ENCODE data around the gene HES7. TPM values are rescaled to one million over a fixed set of nuclear protein-coding genes. Genes with fewer than 3 reads are reported as not detected.

HES7 gene
- total and polyA plus RNA-seq, 2 donors from 2014 or later, result 0.25 TPM; not detected in 1

DNA sequence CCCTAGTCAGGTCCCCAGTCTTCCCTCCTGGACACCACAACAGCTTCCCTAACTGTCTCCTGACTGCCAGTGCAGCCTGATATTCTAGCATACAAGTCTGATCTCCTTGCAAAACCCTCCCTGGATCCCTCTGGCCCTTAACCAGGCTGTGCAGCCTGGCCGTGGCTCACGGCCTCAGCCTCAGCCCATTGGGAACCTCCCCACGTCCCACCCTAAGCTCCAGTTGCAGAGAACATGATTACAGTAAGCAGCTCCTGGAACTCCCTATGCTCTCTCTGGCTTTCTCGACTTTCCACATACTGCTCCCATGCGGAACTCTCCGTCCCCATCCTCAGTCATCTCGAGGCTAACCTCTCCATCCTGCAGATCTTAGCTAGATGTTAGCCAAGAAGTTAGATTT, 49.4 kb downstream of the HES7 start:
- no peak for DNase-seq
- no peak overlapping the region for H3K9ac ChIP-seq (ENCODE audit: low read length in 3 of 3)
- H3K9me3 ChIP-seq (ENCODE audit: control insufficient read depth in 2 of 3, insufficient read depth in 1 of 3, low read length in 3 of 3), result no peaks in the 10 kb centered on the region
- H3K4me3 ChIP-seq (ENCODE audit: low read length in 3 of 3), result no peak overlapping the region
- no peak overlapping the region for H3K27ac ChIP-seq (ENCODE audit: low read depth in 2 of 2, low read length in 2 of 2)
- peaks cover 0 to 17% (median 0%) of the 10 kb centered on the region in 3 donors for H3K4me1 ChIP-seq (ENCODE audit: control insufficient read depth in 2 of 3, insufficient read depth in 2 of 3, low read depth in 1 of 3, low read length in 3 of 3)
- peaks cover 34% of the 10 kb centered on the region for H3K27me3 ChIP-seq (ENCODE audit: control insufficient read depth, insufficient read depth, low read length)
- no peak for FAIRE-seq
- TF ChIP-seq, protein P1, sequence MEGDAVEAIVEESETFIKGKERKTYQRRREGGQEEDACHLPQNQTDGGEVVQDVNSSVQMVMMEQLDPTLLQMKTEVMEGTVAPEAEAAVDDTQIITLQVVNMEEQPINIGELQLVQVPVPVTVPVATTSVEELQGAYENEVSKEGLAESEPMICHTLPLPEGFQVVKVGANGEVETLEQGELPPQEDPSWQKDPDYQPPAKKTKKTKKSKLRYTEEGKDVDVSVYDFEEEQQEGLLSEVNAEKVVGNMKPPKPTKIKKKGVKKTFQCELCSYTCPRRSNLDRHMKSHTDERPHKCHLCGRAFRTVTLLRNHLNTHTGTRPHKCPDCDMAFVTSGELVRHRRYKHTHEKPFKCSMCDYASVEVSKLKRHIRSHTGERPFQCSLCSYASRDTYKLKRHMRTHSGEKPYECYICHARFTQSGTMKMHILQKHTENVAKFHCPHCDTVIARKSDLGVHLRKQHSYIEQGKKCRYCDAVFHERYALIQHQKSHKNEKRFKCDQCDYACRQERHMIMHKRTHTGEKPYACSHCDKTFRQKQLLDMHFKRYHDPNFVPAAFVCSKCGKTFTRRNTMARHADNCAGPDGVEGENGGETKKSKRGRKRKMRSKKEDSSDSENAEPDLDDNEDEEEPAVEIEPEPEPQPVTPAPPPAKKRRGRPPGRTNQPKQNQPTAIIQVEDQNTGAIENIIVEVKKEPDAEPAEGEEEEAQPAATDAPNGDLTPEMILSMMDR (IDR thresholded peaks at IDR 0.05; ENCODE audit: borderline replicate concordance, extremely low read depth, insufficient read depth), result no peak
- no peaks in the 10 kb centered on the region for H3K36me3 ChIP-seq (ENCODE audit: control insufficient read depth in 2 of 3, insufficient read depth in 3 of 3, low read length in 3 of 3)
- intact Hi-C loops (cut with DNase I), result no loop called here

DNA sequence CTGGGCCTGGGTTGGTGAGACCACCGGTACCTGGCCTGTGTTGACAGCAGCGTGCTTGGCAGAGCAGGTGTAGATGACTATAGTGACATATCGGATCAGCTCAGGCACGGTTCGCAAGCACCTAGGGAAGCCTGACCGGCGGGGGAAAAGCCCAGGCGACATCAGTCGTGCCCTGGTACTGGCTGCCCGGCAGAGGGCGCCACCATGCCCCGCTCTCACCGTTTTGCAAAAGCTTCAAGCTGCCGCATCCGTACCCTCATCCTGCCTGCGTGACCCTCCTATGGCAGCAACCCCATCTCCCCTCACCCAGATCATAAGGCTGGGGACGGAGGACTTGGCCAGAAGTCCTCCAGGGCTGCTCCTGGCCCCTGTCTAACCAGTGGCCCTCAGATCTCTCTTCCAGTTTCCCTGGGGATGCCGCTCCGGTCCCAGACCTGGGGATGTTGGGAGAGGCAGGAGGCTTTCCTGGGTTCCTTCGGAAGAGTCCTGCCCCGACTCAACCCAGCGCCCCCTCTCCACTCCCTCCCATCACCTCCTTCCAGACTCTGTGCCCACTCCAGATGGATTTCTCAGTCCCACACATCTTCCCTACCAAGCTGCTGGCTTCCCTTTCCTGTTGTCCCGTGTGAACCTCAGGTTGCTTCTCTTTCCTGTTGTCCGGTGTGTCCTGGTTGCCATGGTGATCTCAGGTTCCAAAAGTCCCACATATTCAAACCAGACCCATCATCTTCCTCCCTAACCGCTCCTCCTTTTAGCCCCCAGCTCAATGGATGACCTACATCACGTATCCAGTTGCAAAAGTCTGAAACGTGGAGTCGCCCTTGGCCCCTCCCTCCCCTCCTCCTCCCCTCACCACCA, 50.0 kb downstream of the HES7 start:
- no peak overlapping the region for H3K27ac ChIP-seq (ENCODE audit: low read depth in 2 of 2, low read length in 2 of 2)
- H3K36me3 ChIP-seq (ENCODE audit: control insufficient read depth in 2 of 3, insufficient read depth in 3 of 3, low read length in 3 of 3), result no peaks in the 10 kb centered on the region
- H3K4me3 ChIP-seq (ENCODE audit: low read length in 3 of 3), result no peak overlapping the region
- no peak overlapping the region for H3K9ac ChIP-seq (ENCODE audit: low read length in 3 of 3)
- H3K4me1 ChIP-seq (ENCODE audit: control insufficient read depth in 2 of 3, insufficient read depth in 2 of 3, low read depth in 1 of 3, low read length in 3 of 3), result peaks cover 0 to 15% (median 0%) of the 10 kb centered on the region in 3 donors
- intact Hi-C loops (cut with DNase I), result no loop called here
- H3K9me3 ChIP-seq (ENCODE audit: control insufficient read depth in 2 of 3, insufficient read depth in 1 of 3, low read length in 3 of 3), result no peaks in the 10 kb centered on the region
- DNase-seq (peak; percentile 82 to 91 (median 87)), FAIRE-seq (no peak)
- TF ChIP-seq, protein P1 (IDR thresholded peaks at IDR 0.05; ENCODE audit: borderline replicate concordance, extremely low read depth, insufficient read depth), result peak; percentile 70
- H3K27me3 ChIP-seq (ENCODE audit: control insufficient read depth, insufficient read depth, low read length), result peaks cover 34% of the 10 kb centered on the region

DNA sequence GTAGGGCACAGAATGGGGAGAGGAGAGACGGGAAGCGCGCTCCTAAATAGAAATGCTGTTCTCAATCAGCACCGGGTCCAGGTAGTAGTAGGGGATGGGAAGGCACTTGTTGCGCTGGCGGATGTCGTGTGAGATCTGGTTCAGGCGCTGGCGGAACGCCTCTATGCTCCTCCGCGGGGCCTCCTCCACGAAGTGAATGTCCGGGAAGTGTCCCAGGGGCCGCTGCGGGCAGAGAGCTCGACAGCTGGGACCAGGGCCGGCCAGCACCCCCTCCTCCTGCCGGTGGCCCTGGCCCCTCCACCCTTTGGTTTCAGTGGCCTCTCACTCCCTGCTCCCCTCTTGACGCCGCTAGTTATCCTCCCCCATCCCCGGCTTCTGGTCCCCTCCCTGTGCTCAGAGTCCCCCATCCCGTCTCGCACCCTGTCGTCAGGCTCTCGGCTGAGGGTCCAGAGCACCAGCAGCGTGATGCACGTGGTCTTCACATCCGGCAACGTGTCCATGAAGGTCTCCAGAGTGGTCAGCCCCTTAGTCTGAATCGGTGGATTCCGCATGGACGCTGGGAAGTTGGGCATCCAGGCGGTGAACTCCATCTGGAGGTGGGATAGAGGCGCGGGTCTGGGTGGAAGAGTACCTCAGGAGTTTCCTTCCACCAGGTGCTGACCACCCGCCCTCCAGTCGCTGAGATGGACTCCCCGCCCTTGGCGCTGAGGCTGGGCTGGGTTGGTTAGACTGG, 51.0 kb downstream of the HES7 start:
- peaks cover 32% of the 10 kb centered on the region for H3K27me3 ChIP-seq (ENCODE audit: control insufficient read depth, insufficient read depth, low read length)

More for the DNA sequence above, 51.0 kb downstream of the HES7 start:
- intact Hi-C loops (cut with DNase I), result no loop called here
- Histone ChIP-seq H3K36me3 (ENCODE audit: control insufficient read depth in 2 of 3, insufficient read depth in 3 of 3, low read length in 3 of 3) (no peaks in the 10 kb centered on the region), H3K4me3 (ENCODE audit: low read length in 3 of 3) (no peak overlapping the region), H3K4me1 (ENCODE audit: control insufficient read depth in 2 of 3, insufficient read depth in 2 of 3, low read depth in 1 of 3, low read length in 3 of 3) (peaks cover 0 to 15% (median 0%) of the 10 kb centered on the region in 3 donors), H3K9ac (ENCODE audit: low read length in 3 of 3) (no peak overlapping the region), H3K9me3 (ENCODE audit: control insufficient read depth in 2 of 3, insufficient read depth in 1 of 3, low read length in 3 of 3) (no peaks in the 10 kb centered on the region), H3K27ac (ENCODE audit: low read depth in 2 of 2, low read length in 2 of 2) (no peak overlapping the region)
- peak in 3 of 5 donors; percentile 38 to 76 (median 46) for DNase-seq
- TF ChIP-seq, protein P1 (IDR thresholded peaks at IDR 0.05; ENCODE audit: borderline replicate concordance, extremely low read depth, insufficient read depth), result no peak
- no peak for FAIRE-seq

Measured in kidney (tissue), 14 donors.